GM12864 (cell line): Measurements from ENCODE around the gene LIPI.
"Not testable (repeated sequence)": the region's sequence is repeated elsewhere in the genome, so short reads cannot be mapped to it uniquely, and the experiment has no call there.

Source experiments
- DNase-seq: peaks from one replicate; pipeline ENCODE4 v3.0.0-alpha.2; 2011; ENCODE audit warnings: low read depth
- H3K4me3 ChIP-seq: 2 replicates; pipeline ENCODE4 v1.5.1; 2011; ENCODE audit warnings: mild to moderate bottlenecking, low read depth, low read length, control low read depth
- TF ChIP-seq, protein P1 (sequence below): IDR thresholded peaks from 2 replicates; pipeline ENCODE4 v1.5.1; 2011; ENCODE audit warnings: low read depth, mild to moderate bottlenecking, moderate library complexity, low read length, control low read depth, inconsistent platforms; ENCODE audit errors: missing control alignments

LIPI gene

DNA sequence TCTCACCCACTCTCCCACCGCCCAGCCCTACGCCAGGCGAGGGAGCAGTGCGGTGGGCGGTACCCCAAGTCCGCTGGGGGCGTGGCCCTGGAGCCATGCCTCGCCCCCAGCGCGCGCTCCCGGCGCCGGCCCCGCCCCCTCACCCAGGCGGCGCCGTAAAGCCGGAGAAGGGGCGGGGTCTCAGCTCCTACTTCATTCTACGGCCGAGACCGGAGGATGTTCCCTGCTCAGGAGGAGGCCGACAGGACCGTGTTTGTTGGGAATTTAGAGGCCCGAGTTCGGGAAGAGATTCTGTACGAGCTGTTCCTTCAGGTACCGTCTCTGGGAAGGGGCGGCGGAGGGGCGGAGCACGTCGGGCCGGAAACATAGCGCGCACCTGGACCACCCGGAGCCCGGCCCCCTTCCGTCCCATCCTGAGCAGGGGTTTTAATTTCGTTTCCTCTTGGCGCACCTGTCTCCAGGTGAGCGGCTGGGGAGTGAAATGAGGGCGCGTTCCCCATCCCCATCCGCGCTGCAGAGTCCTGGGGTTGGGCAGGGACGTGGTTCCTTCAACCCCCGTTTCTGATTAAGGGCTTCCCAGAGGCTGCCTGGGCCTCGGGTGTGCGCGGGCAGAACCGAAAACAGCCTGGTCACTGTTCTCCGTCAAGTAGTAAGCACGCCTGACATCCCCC is 5.4 kb upstream of the LIPI start, which contains the start of gene RBM11:
Gene RBM11, plus strand, starts transcription at position 187 of the 671 bp plus-strand sequence. Its CDS starts 30 bp downstream, at position 217.
- DNase-seq: no peak
- peak within 1 kb of the TSS; percentile 76 for H3K4me3 ChIP-seq

DNA sequence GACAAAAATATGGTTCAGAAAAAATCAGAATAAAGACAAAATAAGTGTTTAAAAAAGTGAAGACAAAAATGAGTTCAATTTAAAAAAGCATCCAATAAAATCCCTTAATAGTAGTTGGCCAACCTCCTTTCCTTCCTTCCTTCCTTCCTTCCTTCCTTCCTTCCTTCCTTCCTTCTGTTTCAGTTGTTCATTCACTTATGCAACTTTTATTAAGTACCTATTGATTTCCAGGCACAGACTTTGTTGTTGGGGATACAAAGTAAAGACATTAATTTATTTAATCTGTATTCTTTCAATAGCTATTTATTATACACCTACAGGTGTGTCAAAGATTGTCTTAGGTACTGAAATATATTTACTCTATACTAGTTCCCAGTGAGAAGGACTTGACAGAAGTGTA is 2.4 kb upstream of the LIPI start:
- no peak for DNase-seq
- H3K4me3 ChIP-seq: no peak overlapping the region
- TF ChIP-seq, protein P1, sequence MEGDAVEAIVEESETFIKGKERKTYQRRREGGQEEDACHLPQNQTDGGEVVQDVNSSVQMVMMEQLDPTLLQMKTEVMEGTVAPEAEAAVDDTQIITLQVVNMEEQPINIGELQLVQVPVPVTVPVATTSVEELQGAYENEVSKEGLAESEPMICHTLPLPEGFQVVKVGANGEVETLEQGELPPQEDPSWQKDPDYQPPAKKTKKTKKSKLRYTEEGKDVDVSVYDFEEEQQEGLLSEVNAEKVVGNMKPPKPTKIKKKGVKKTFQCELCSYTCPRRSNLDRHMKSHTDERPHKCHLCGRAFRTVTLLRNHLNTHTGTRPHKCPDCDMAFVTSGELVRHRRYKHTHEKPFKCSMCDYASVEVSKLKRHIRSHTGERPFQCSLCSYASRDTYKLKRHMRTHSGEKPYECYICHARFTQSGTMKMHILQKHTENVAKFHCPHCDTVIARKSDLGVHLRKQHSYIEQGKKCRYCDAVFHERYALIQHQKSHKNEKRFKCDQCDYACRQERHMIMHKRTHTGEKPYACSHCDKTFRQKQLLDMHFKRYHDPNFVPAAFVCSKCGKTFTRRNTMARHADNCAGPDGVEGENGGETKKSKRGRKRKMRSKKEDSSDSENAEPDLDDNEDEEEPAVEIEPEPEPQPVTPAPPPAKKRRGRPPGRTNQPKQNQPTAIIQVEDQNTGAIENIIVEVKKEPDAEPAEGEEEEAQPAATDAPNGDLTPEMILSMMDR: no peak

More for the DNA sequence above, 5.4 kb upstream of the LIPI start, which contains the start of gene RBM11:
- TF ChIP-seq, protein P1: no peak

DNA sequence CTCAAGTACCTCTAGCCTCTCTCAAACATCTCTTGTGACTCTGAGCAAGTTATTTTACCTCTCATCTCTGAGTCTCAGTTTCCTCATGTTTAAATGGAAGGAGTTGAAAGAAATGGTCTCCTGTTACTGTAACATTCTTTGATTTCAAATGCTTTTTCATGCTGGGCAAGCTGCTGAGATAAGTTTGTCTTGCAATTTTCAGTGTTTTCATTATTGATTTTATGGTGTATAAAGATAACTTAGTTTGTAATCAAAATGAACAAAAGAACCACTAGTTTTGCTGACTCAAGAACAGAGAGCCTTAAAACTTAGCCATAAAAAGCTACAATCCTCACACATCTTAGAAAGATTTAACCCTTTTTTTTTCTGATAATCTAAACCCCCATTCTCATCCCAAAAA is 4.5 kb downstream of the LIPI start:
- TF ChIP-seq, protein P1: no peak
- DNase-seq: no peak
- no peak overlapping the region for H3K4me3 ChIP-seq

DNA sequence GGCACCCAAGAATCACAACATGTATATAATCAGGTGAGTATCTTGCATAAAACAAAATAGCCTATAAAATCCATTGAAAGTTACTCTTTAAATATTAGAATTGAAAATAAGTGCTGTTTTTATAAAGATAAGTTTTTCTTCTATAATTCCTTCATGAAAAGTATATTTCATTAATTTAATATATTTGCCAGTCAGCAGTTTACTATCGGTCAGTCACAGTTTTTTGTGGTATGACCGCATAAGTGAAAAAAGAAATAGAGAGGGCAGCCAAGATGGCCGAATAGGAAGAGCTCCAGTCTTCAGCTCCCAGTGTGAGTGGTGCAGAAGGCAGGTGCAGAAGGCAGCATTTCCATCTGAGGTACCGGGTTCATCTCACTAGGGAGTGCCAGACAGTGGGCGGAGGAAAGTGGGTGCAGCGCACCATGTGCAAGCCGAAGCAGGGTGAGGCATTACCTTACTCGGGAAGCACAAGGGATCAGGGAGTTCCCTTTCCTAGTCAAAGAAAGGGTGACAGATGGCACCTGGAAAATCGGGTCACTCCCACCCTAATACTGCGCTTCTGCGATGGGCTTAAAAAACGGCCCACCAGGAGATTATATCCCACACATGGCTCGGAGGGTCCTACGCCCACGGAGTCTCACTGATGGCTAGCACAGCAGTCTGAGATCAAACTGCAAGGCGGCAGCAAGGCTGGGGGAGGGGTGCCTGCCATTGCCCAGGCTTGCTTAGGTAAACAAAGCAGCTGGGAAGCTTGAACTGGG is 44.1 kb downstream of the LIPI start:
- not testable (repeated sequence) for H3K4me3 ChIP-seq, DNase-seq

GRCh38 chr21:14143999-14144398 is 66.8 kb downstream of the LIPI start:
- TF ChIP-seq, protein P1: no peak
- no peak for DNase-seq
- H3K4me3 ChIP-seq: no peak overlapping the region

DNA sequence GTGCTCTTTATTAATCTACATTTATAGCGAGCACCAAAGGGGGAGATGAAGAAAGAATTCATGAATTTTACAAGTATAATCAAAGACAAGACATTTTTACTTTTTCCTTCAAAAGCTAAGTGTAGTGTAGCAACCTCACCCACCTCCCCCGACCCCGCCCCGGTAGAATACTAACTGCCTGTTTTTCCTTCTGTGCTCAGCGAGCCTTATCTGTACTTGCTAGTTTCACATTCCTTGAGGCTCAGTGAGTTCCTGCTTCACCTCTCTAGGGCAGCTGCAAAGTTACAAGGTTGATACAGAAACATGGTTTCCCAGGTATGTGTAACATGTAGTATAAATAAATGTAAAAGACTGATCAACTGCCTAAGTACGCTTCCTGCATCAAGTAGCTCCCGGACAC is 86.5 kb downstream of the LIPI start:
- H3K4me3 ChIP-seq: no peak overlapping the region
- no peak for DNase-seq
- TF ChIP-seq, protein P1: no peak

GRCh38 chr21:14121719-14122118 is 89.0 kb downstream of the LIPI start:
- no peak overlapping the region for H3K4me3 ChIP-seq
- no peak for DNase-seq
- TF ChIP-seq, protein P1: no peak
